Renal cortical epithelial cell (primary cell): ENCODE measurements around the gene DBX2. TPM values are rescaled to one million over a fixed set of nuclear protein-coding genes. Genes with fewer than 3 reads are reported as not detected.
A peak's percentile ranks its signal among the peaks of the same experiment; 100 is the strongest.
"Not testable (repeated sequence)": the region's sequence is repeated elsewhere in the genome, so short reads cannot be mapped to it uniquely, and the experiment has no call there.

ENCODE experiments used
- DNase-seq: peaks from one replicate; pipeline ENCODE4 v3.0.0-alpha.2; 2011; ENCODE audit warnings: low read depth
- total RNA-seq: library from RNA; depleted of rRNA; stranded (reverse); fragments of >200 nt; gene quantifications from 2 replicates; pipeline ENCODE4 v1.2.3, GENCODE V29; 2014

The DBX2 gene
- not detected in 2 replicates for total RNA-seq

GRCh38 chr12:45050751-45051571 is at the start of gene DBX2:
Gene DBX2 (minus strand): TSS chr12:45051099. CDS start chr12:45050927, 172 bp downstream.
- DNase-seq = no peak

- DNase-seq = no peak
These were observed 47.9 kb upstream of the DBX2 start for GRCh38 chr12:45098766-45099165.

- not testable (repeated sequence) for DNase-seq
These were observed 44.5 kb upstream of the DBX2 start for GRCh38 chr12:45095417-45095816.

- DNase-seq = no peak
These were observed 42.2 kb upstream of the DBX2 start for GRCh38 chr12:45093051-45093450.

- DNase-seq = no peak
These were observed 38.6 kb upstream of the DBX2 start for GRCh38 chr12:45089411-45090075.

GRCh38 chr12:45088608-45089007 is 37.7 kb upstream of the DBX2 start:
- DNase-seq = no peak

- not testable (repeated sequence) for DNase-seq
These were observed 33.3 kb upstream of the DBX2 start for GRCh38 chr12:45084248-45084647.

GRCh38 chr12:45077251-45077650 is 26.4 kb upstream of the DBX2 start:
- DNase-seq = no peak

- no peak for DNase-seq
These were observed 25.6 kb upstream of the DBX2 start for GRCh38 chr12:45076417-45077026.

- DNase-seq = no peak
These were observed 24.8 kb upstream of the DBX2 start for GRCh38 chr12:45075587-45076282.

- no peak for DNase-seq
These were observed 14.3 kb upstream of the DBX2 start for GRCh38 chr12:45065125-45065626.

GRCh38 chr12:45060976-45061375 is 10.1 kb upstream of the DBX2 start:
- no peak for DNase-seq

GRCh38 chr12:45051572-45052125 is 750 bp upstream of the DBX2 start:
- DNase-seq = no peak

- no peak for DNase-seq
These were observed 768 bp downstream of the DBX2 start for GRCh38 chr12:45049912-45050750.

GRCh38 chr12:45042599-45042998 is 8.3 kb downstream of the DBX2 start:
- DNase-seq = no peak

- DNase-seq = no peak
These were observed 9.9 kb downstream of the DBX2 start for GRCh38 chr12:45040977-45041376.

- DNase-seq = no peak
These were observed 11.1 kb downstream of the DBX2 start for GRCh38 chr12:45039757-45040156.

- DNase-seq = peak; percentile 47
These were observed 16.0 kb downstream of the DBX2 start for GRCh38 chr12:45034861-45035265.

- DNase-seq = peak; percentile 84
These were observed 33.0 kb downstream of the DBX2 start for GRCh38 chr12:45017916-45018315.

GRCh38 chr12:45014396-45014795 is 36.5 kb downstream of the DBX2 start:
- no peak for DNase-seq

- no peak for DNase-seq
These were observed 38.1 kb downstream of the DBX2 start for GRCh38 chr12:45012749-45013148.
